NCI-H2029 treated with DMSO at 0.1 percent for 48 hours (cell line): ENCODE results near the gene SLFN12.
A peak's percentile ranks its signal among the peaks of the same experiment; 100 is the strongest.
"Not testable (repeated sequence)": the region's sequence is repeated elsewhere in the genome, so short reads cannot be mapped to it uniquely, and the experiment has no call there.

Source experiments
- DNase-seq: peaks from one replicate; lab custom pipeline; 2025; lab: John Stamatoyannopoulos, UW

SLFN12 gene

GRCh38 chr17:35432176-35433074 lies at the start of gene SLFN12:
Gene SLFN12, minus strand, starts transcription at chr17:35432500. Its CDS starts 9,472 bp downstream, at chr17:35423028.
- DNase-seq: no peak

GRCh38 chr17:35479271-35479670 lies 47.0 kb upstream of the SLFN12 start:
- DNase-seq: no peak

GRCh38 chr17:35477248-35477647 lies 44.9 kb upstream of the SLFN12 start:
- no peak for DNase-seq

DNA sequence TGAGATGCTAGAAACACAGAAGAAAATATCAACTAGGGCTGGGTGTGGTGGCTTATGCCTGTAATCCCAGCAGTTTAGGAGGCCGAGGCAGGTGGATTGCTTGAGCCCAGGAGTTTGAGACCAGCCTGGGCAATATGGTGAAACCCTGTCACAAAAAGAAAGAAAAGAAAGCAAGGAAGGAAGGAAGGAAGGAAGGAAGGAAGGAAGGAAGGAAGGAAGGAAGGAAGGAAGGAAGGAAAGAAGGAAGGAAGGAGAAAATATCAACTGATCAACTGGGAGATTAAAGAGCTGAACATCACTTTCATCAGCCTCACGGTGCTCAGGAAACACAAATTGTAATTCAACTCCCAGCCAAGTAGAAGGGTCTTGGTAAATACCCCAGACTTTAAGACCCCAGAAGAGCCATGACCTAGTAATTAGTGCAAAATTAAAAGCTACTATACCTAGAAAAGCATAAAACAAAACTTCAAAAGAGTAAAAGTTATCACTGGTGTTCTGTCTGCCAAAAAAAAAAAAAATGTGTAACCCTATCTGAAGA lies 44.1 kb upstream of the SLFN12 start:
- DNase-seq: no peak

GRCh38 chr17:35468475-35468874 lies 36.2 kb upstream of the SLFN12 start:
- no peak for DNase-seq

DNA sequence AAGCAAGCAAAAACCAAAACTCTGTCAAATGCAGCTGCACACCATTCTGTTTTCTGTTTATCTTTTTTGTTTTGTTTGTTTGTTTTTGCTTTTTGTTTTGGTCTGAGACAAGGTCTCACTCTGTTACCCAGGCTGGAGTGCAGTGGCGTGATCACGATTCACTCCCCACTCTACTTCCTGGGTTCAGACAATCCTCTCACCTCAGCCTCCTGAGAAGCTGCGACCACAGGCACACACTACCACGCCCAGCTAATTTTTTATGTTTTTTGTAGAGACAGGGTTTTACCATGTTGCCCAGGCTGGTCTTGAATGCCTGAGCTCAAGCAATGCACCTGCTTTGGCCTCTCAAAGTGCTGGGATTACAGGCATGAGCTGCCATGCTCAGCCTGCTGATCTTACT lies 35.5 kb upstream of the SLFN12 start:
- no peak for DNase-seq

DNA sequence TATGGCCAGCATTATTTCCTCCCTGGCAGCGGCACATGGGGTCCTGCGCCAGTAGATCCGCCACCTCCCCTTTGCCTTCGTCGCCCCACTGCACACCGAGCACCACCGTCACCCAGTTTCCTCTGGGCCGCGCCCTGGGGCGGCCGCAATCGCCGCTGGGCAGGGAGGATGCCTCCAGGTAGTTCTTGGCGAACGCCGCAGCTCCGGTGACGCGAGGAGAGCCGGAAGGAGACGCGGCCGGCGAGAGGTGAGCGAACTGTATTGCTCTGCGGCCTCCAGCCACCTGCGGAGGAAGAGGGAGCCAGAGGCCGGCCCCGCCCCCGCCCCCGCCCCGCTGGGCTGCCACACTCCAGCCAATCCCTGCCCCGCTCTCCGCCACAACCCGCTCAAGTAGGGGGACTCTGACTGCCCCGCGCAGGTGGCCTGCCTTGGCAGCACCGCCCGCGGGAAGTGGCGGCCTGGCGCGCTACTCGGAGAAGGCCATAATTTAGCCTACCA lies 28.1 kb upstream of the SLFN12 start:
- DNase-seq: no peak

GRCh38 chr17:35454035-35454434 lies 21.7 kb upstream of the SLFN12 start:
- not testable (repeated sequence) for DNase-seq

- no peak for DNase-seq
Observed at GRCh38 chr17:35453171-35453570, 20.9 kb upstream of the SLFN12 start.

GRCh38 chr17:35449371-35449931 lies 17.2 kb upstream of the SLFN12 start:
- peak; percentile 11 for DNase-seq

DNA sequence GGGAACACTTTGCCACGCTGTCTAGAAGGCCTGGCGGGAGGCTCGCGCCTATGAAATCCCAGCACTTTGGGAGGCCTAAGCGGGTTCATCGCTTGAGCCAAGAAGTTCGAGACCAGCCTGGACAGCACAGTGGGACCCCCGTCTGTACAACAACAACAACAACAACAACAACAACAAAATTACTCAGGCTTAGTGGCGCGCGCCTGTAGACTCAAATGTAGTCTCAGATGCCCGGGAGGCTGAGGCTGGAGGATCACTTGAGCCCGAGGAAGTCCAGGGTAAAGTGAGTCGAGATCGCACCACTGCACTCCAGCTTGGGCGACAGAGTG lies 16.6 kb upstream of the SLFN12 start:
- DNase-seq: no peak

GRCh38 chr17:35448214-35448898 lies 16.1 kb upstream of the SLFN12 start, which contains the start of gene SLFN13:
Gene SLFN13, minus strand, starts transcription at chr17:35448766. Its CDS starts 3,086 bp downstream, at chr17:35445680.
- peak; percentile 66 for DNase-seq

DNA sequence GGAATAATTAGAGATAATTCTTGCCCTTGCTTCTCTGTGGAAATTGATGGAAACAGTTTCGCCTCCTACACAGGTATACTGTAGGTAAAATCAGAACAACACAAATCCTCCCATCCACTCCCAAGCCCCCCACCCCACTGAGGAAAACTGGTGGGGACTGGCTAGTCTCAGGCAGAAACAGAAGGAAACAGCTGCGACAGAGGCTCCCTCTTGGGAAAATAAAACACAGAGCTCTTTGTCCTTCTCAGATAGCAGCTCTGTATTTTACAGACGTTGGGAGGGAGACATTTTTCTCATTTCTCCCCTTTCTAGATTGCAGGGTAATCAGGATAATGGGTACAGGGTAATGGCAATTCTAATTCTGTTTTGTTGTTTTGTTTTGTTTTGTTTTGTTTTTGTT lies 15.2 kb upstream of the SLFN12 start:
- no peak for DNase-seq

DNA sequence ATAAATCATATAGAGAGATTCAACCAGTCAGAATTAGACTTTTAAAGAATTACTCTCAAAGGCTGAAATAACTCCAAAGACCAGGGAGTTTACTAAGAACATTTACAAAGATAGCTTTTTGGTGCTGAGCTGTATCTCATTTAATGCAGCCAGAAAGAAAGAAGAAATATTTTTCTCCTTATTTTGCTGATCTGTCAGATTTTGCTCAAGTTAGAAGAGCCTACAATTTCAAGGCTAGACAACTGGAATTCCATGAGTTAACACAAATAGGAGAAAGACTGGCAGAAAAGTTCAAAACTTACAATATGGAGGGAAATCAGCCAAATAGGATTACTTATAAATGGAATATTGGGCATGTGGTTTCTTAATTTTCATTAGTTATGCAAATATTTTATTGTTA lies 6.1 kb upstream of the SLFN12 start:
- no peak for DNase-seq

- DNase-seq: no peak
Observed at GRCh38 chr17:35433075-35433894, 985 bp upstream of the SLFN12 start.

GRCh38 chr17:35429702-35430101 lies 2.6 kb downstream of the SLFN12 start:
- DNase-seq: no peak

GRCh38 chr17:35428229-35428628 lies 4.1 kb downstream of the SLFN12 start:
- no peak for DNase-seq

DNA sequence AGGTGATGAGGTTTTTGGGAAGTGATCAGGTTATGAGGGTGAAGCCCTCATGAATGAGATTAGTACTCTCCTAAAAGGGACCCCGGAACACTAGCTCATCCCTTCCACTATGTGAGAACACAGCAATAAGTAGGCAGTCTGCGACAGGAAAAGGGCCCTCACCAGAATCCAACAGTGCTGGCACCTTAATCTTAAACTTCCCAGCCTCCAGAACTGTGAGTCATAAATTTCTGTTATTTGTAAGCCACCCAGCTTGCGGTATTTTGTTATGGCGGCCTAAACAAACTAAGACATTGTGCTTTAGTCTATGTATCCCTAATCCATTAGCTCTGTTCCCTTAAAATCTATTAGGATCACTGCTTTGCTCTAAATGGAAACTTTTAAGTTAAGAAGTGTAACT lies 8.5 kb downstream of the SLFN12 start:
- DNase-seq: no peak

DNA sequence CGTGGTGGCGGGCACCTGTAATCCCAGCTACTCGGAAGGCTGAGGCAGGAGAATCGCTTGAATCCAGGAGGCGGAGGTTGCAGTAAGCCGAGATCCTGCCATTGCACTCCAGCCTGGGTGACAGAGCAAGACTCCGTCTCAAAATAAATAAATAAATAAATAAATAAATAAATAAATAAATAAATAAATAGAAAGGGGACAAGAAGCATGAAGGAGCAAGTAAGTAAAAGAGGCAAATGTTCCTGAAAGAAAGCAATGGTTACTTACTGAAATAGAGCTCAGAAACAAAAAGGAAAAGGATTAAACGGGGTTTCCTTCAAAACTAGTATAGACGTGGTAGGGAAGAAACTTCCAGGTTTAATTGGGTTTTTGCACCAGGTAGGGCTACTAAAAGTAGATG lies 11.2 kb downstream of the SLFN12 start:
- not testable (repeated sequence) for DNase-seq

DNA sequence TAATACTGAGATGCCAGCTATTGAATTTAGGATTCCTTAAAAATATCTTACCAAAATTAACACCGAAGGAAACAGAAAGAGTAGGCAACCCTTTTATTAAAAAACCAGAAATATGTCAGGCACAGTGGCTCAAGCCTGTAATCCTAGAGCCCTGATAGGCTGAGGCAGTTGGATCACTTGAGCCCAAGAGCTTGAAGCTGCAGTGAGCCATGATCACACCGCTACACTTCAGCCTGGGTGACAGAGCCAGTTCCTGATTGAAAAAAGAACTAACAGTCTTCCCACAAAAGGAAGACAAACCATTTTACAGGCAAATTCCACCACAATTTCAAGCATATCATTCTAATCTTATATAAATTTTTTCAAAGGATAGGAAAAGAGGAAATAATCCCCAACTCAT lies 15.6 kb downstream of the SLFN12 start:
- no peak for DNase-seq

DNA sequence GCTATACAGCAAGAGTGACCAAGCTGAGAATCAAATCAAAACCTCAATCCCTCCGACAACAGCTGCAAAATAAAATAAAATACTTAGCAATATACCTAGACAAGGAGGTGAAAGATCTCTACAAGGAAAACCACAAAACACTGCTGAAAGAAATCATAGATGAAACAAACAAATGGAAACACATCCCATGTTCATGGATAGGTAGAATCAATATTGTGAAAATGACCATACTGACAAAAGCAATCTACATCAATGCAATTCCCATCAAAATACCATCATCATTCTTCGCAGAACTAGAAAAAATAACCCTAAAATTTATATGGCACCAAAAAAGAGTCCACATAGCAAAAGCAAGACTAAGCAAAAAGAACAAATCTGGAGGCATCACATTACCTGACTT lies 17.6 kb downstream of the SLFN12 start:
- not testable (repeated sequence) for DNase-seq

DNA sequence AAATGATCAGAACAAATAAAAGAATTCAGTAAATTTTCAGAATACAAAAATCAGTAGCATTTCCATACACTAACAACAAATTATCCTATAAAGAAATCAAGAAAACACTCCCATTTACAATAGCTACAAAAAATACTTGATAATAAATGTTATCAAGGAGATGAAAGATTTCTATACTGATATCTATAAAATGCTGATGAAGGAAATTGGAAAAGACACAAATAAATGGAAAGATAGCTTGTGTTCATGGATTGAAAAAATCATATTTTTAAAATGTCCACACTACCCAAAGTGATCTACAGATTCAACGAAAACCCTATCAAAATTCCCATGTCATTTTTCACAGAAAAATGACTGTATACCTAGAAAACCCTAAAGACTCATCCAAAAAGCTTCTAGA lies 18.1 kb downstream of the SLFN12 start:
- DNase-seq: no peak
